ENCODE measurements around the gene CD200. TPM values are rescaled to one million over a fixed set of nuclear protein-coding genes. Genes with fewer than 3 reads are reported as not detected.

Gene CD200
- total and polyA plus RNA-seq, 7 donors, result 0.59 to 1.5 (median 0.68) TPM

DNA sequence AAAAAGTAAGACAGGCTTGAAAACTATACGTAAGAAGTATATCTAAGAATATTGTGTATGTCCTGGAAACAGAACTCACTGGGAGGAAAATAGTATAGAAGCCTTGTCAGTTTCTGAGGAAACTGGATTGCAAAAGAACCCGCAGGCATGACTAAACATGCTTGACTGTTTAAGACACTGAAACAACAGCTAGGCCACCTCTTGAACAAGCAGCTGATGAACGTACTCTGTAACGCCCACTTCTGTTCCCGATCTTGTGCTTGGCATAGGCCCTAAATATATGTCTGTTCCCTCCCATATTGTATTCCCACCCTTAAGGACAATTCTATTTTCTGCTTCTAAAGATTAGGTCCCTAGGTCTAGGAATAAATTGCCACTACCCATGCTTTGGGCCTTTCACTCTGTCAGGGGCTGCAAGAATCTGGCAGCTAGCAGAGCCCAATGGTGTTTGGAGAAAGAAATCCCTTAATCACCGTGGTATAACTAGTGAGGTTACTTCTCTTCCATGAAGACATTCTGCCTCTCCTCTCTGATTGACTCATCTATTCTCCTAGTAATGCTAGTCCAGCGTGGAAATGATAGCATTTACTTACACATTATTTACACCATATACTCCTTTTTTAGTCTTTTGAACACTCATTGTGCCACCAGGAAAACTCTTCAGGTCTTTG is 46.2 kb downstream of the CD200 start:
- no peaks in the 10 kb centered on the region for H3K36me3 ChIP-seq (ENCODE audit: insufficient read depth in 1 of 2, low read depth in 1 of 2)
- ATAC-seq (no peak), DNase-seq (no peak)
- no peak overlapping the region for H3K4me3 ChIP-seq
- no peak overlapping the region for H3K27ac ChIP-seq
- H3K27me3 ChIP-seq (ENCODE audit: insufficient read depth in 3 of 3, low read length in 2 of 3), result no peaks in the 10 kb centered on the region
- no peaks in the 10 kb centered on the region for H3K9me3 ChIP-seq
- intact Hi-C loops (cut with DNase I), result no loop called here
- TF ChIP-seq CTCF (IDR thresholded peaks at IDR 0.05), result no peak
- WGBS, 3 donors, result 81 to 85% (median 83%) methylated on average over 7 of the region's 7 CpGs
- no peaks in the 10 kb centered on the region for H3K4me1 ChIP-seq

GRCh38 chr3:112381673-112382542 is 49.0 kb downstream of the CD200 start:
- Histone ChIP-seq H3K9me3 (no peaks in the 10 kb centered on the region), H3K27me3 (ENCODE audit: insufficient read depth in 3 of 3, low read length in 2 of 3) (no peaks in the 10 kb centered on the region), H3K4me3 (no peak overlapping the region), H3K4me1 (no peaks in the 10 kb centered on the region), H3K36me3 (ENCODE audit: insufficient read depth in 1 of 2, low read depth in 1 of 2) (no peaks in the 10 kb centered on the region), H3K27ac (no peak overlapping the region)
- 79 to 87% (median 85%) methylated on average over 7 of the region's 7 CpGs for WGBS, 3 donors
- no peak for TF ChIP-seq CTCF (IDR thresholded peaks at IDR 0.05)
- ATAC-seq (no peak), DNase-seq (no peak)
- intact Hi-C loops (cut with DNase I), result no loop called here

GRCh38 chr3:112382543-112383160 is 49.7 kb downstream of the CD200 start:
- WGBS, 3 donors, result 85 to 94% (median 92%) methylated on average over 7 of the region's 7 CpGs
- no peaks in the 10 kb centered on the region for H3K4me1 ChIP-seq
- intact Hi-C loops (cut with DNase I), result no loop called here
- TF ChIP-seq CTCF (IDR thresholded peaks at IDR 0.05), result no peak
- H3K27ac ChIP-seq, result no peak overlapping the region
- H3K27me3 ChIP-seq (ENCODE audit: insufficient read depth in 3 of 3, low read length in 2 of 3), result no peaks in the 10 kb centered on the region
- H3K4me3 ChIP-seq, result no peak overlapping the region
- DNase-seq, result no peak
- H3K9me3 ChIP-seq, result no peaks in the 10 kb centered on the region
- no peak for ATAC-seq
- no peaks in the 10 kb centered on the region for H3K36me3 ChIP-seq (ENCODE audit: insufficient read depth in 1 of 2, low read depth in 1 of 2)

- Histone ChIP-seq H3K27me3 (ENCODE audit: insufficient read depth in 3 of 3, low read length in 2 of 3) (no peaks in the 10 kb centered on the region), H3K4me1 (no peaks in the 10 kb centered on the region), H3K36me3 (ENCODE audit: insufficient read depth in 1 of 2, low read depth in 1 of 2) (no peaks in the 10 kb centered on the region), H3K4me3 (no peak overlapping the region), H3K9me3 (no peaks in the 10 kb centered on the region), H3K27ac (no peak overlapping the region)
- DNase-seq (no peak), ATAC-seq (no peak)
- no peak for TF ChIP-seq CTCF (IDR thresholded peaks at IDR 0.05)
- intact Hi-C loops (cut with DNase I), result no loop called here
These were observed 51.8 kb downstream of the CD200 start for GRCh38 chr3:112384769-112385168.

All from psoas muscle (tissue), 8 donors.